Measurements from ENCODE around the gene ADGRV1.

DNA sequence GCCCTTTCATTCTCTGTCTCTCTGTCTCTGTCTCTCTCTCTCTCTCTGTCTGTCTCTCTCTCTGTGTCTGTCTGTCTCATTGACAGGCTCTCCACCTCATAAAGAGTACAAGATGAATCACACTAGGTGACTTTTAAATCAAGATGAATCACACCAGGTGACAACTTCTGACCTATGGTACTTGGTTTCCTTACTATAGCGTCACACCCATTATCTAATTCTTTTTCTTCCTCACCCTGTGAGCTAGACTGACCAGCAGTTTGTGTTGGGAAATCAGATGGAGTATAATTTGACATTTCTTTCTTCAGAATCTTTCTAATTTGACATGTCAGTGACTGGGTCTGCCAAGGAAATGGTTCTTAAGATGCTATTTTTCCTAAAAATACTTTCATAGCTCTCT lies 591.6 kb downstream of the ADGRV1 start:
- no peak for TF ChIP-seq POLR2A (IDR thresholded peaks at IDR 0.05)
- TF ChIP-seq, protein P1, sequence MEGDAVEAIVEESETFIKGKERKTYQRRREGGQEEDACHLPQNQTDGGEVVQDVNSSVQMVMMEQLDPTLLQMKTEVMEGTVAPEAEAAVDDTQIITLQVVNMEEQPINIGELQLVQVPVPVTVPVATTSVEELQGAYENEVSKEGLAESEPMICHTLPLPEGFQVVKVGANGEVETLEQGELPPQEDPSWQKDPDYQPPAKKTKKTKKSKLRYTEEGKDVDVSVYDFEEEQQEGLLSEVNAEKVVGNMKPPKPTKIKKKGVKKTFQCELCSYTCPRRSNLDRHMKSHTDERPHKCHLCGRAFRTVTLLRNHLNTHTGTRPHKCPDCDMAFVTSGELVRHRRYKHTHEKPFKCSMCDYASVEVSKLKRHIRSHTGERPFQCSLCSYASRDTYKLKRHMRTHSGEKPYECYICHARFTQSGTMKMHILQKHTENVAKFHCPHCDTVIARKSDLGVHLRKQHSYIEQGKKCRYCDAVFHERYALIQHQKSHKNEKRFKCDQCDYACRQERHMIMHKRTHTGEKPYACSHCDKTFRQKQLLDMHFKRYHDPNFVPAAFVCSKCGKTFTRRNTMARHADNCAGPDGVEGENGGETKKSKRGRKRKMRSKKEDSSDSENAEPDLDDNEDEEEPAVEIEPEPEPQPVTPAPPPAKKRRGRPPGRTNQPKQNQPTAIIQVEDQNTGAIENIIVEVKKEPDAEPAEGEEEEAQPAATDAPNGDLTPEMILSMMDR (IDR thresholded peaks at IDR 0.05) = no peak
- no peak for TF ChIP-seq EP300 (IDR thresholded peaks at IDR 0.05)

Data from tibial nerve (tissue), 4 donors.